Retina (tissue), 1 donor: ENCODE measurements around the gene ATP2A2.
A peak's percentile ranks its signal among the peaks of the same experiment; 100 is the strongest.
"Not testable (repeated sequence)": the region's sequence is repeated elsewhere in the genome, so short reads cannot be mapped to it uniquely, and the experiment has no call there.

ENCODE experiments used
- DNase-seq: peaks from one replicate; pipeline ENCODE4 v3.0.0-alpha.2; 2016

The ATP2A2 gene

GRCh38 chr12:110343736-110344555 is 62.9 kb downstream of the ATP2A2 start:
- DNase-seq, result no peak

GRCh38 chr12:110344657-110345056 is 63.6 kb downstream of the ATP2A2 start:
- DNase-seq, result no peak

DNA sequence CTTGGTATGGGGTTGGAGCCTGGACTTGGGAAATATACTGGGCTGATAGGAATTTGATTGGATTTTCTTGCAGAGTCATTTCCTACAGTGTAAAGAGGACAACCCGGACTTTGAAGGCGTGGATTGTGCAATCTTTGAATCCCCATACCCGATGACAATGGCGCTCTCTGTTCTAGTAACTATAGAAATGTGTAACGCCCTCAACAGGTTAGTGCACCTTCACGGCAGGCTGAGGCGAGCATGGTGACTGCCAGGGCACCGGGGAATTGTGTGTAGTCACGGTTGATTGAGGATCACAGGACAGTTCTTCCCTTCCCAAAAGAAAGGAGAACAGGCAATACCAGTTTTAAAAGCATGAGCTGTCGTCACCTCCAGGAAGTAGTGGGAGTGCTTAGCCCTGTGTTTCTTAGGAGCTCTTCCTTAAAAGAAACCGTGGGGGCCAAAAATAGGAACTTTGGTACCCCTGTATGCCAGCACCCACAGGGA is 64.2 kb downstream of the ATP2A2 start:
- no peak for DNase-seq

DNA sequence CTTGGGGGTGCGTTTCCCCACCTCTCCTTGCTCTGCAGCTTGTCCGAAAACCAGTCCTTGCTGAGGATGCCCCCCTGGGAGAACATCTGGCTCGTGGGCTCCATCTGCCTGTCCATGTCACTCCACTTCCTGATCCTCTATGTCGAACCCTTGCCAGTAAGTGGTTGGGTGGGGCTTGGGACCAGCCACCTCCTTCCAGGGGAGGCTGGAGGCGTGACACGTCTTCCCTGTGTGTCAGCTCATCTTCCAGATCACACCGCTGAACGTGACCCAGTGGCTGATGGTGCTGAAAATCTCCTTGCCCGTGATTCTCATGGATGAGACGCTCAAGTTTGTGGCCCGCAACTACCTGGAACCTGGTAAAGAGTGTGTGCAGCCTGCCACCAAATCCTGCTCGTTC is 64.9 kb downstream of the ATP2A2 start:
- no peak for DNase-seq

DNA sequence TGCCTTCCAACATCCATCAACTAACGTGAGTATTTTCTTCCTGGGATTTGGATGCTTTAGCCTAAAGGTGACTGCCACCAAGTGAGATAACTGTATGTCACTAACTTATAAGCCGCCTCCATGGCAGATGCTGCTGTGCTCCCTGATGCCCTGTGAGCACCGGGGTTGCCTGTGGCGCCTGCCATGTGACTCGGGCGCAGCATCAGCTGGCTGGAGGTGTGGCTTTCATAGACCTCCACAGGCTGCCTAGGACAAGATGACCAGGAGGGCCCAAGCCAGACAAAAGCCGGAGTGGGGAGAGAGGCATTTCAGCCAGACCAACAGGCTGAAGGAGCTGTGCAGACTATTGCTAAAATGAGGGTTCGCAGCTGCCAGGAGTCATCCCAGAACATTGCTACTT is 66.7 kb downstream of the ATP2A2 start:
- DNase-seq, result no peak

GRCh38 chr12:110348431-110349059 is 67.5 kb downstream of the ATP2A2 start:
- no peak for DNase-seq

DNA sequence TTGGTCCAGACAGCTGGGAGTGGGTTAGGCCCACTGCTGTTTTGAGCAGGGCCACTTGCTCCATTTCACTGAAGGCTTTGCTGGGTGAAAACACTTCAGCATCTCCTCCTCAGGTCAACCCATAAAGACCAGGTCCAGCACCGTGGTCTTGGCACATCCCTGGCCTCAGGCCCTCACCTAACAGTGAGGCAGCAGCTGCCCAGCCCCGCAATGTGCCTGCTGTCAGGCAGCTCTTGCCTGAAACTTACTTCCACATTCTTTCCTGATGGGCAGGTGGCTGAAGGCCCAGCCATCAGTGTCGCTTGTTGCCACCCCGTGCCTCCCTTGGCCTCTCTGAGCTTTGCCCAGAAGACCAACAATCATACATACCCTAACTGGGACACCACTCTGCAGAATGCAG is 68.0 kb downstream of the ATP2A2 start:
- DNase-seq, result no peak

- no peak for DNase-seq
These were observed 68.6 kb downstream of the ATP2A2 start for GRCh38 chr12:110349514-110350151.

GRCh38 chr12:110351119-110351518 is 70.1 kb downstream of the ATP2A2 start:
- DNase-seq, result no peak

GRCh38 chr12:110352401-110352800 is 71.4 kb downstream of the ATP2A2 start:
- DNase-seq, result no peak

- no peak for DNase-seq
These were observed 72.3 kb downstream of the ATP2A2 start for GRCh38 chr12:110353211-110353965.

GRCh38 chr12:110354172-110354780 is 73.2 kb downstream of the ATP2A2 start:
- no peak for DNase-seq

DNA sequence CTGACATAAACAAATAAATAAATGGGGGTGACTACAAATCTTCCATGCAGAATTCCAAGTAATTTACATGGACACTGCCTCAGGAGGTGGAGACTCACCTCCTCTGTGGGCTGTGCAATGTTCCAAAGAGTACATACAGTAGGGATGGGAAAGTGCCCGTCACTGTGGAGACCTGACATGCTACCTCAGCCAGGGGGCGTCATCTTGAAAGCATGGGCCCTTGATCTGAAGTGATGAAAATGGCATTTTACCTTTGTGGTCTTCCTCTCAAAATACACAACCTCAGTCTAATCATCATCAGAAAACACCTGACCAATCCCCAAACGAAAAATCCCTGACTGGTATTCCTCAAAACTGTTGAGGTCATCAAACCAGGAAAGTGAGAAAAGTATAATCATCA is 74.0 kb downstream of the ATP2A2 start:
- no peak for DNase-seq

GRCh38 chr12:110358384-110359097 is 77.5 kb downstream of the ATP2A2 start:
- DNase-seq, result not testable (repeated sequence)

DNA sequence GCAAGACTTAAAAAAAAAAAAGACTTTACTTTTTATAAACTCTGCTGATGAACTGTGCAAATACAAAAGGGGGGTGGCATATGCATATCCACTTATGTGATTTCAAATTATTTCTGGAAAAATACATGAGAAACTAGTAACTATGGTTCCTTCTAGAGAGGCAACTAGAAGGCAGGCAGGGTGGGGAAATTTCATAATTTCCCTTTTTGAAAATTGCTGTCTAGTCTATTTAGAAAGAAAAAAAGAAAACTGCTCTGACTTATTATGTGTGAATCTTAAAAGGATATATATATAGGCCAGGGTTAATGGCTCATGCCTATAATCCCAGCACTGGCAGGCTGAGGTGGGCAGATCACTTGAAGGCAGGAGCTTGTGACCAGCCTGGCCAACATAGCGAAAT is 80.2 kb downstream of the ATP2A2 start:
- DNase-seq, result no peak

- no peak for DNase-seq
These were observed 84.7 kb downstream of the ATP2A2 start for GRCh38 chr12:110365489-110366320.

DNA sequence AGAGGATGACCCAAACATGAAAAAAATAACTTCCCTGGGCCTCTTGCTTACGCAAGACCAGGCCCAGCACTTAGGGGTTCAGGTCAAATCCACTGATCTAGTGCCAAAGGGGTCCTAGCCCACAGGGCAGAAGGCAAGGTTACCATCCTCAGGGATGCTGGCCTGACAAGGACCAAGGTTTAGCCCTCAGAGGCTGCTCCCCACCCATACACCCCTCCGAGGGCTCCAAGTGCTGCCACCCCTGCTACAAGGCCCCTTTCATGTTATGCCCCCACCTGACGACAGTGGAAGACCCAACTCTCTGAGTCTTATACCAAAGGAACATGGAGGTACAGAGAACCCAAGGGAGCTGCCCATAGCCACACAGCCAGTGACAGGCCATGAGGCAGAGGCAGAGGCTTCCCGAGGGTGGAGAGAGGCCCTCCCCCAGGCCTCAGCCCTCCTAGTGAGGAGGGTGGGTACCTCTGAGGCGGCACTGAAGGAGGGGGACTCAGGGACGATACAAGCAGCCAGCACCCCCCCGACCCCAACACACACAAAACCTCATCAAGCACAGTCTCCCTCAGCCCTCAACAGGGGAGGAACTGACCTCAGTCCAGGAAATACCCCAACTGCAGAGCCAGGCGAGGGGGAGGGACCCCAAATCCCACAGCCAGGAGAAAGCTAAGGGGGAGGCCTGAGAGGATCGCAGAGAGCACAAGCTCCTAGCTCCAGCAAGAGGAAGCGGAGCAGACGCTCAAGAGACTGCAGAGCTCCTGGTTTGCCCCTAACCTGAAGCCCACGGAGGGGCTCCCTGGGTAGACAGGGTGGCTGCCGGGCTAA is 85.5 kb downstream of the ATP2A2 start:
- DNase-seq, result no peak

GRCh38 chr12:110367181-110367864 is 86.3 kb downstream of the ATP2A2 start:
- DNase-seq, result peak; percentile 47

- no peak for DNase-seq
These were observed 88.9 kb downstream of the ATP2A2 start for GRCh38 chr12:110369992-110370391.
